Liver (tissue), 9 donors: ENCODE measurements around the gene ZDHHC6. TPM values are rescaled to one million over a fixed set of nuclear protein-coding genes. Genes with fewer than 3 reads are reported as not detected.

Experiments used
- DNase-seq: peaks from one replicate; pipeline ENCODE4 v3.0.0-alpha.2; 2017; ENCODE audit warnings: low spot score
- H3K27ac ChIP-seq, 2 donors: one replicate each; pipeline ENCODE4 v1.7.0; 2013; ENCODE audit warnings: inconsistent platforms in 2 of 2, low read length in 2 of 2, control low read depth in 1 of 2, low read depth in 1 of 2, mild to moderate bottlenecking in 1 of 2
- H3K27me3 ChIP-seq, 4 donors: one replicate each; pipeline versions ENCODE4 v1.6.1 to v1.7.0; 2013; ENCODE audit warnings: low read length in 3 of 4, inconsistent platforms in 1 of 4, mild to moderate bottlenecking in 1 of 4, moderate library complexity in 1 of 4; ENCODE audit not compliant: control insufficient read depth in 4 of 4, insufficient read depth in 4 of 4
- H3K36me3 ChIP-seq, 4 donors: one replicate each; pipeline versions ENCODE4 v1.6.1 to v1.7.0; 2013; ENCODE audit warnings: low read length in 3 of 4, mild to moderate bottlenecking in 3 of 4, low read depth in 1 of 4, moderate library complexity in 1 of 4; ENCODE audit not compliant: control insufficient read depth in 4 of 4, insufficient read depth in 3 of 4
- H3K4me1 ChIP-seq, 4 donors: one replicate each; pipeline versions ENCODE4 v1.6.1 to v1.7.0; 2013; ENCODE audit warnings: low read length in 3 of 4, mild to moderate bottlenecking in 3 of 4, moderate library complexity in 1 of 4; ENCODE audit not compliant: control insufficient read depth in 4 of 4, insufficient read depth in 4 of 4
- H3K4me3 ChIP-seq, 3 donors: one replicate each; pipeline versions ENCODE4 v1.6.1 to v1.7.0; 2013; ENCODE audit warnings: low read length in 3 of 3, control low read depth in 1 of 3, low read depth in 1 of 3, mild to moderate bottlenecking in 1 of 3
- H3K9ac ChIP-seq, 2 donors: one replicate each; pipeline ENCODE4 v1.7.0; 2013; ENCODE audit warnings: low read length in 2 of 2, mild to moderate bottlenecking in 2 of 2, moderate library complexity in 2 of 2, control low read depth in 1 of 2, low read depth in 1 of 2
- H3K9me3 ChIP-seq, 4 donors: one replicate each; pipeline versions ENCODE4 v1.6.1 to v1.7.0; 2013; ENCODE audit warnings: low read length in 3 of 4; ENCODE audit not compliant: control insufficient read depth in 4 of 4
- EGR1 ChIP-seq, 2 donors: IDR thresholded peaks; 2 replicates each; pipeline ENCODE4 v1.6.1; 2016 to 2018; ENCODE audit warnings: antibody characterized with exemption in 2 of 2, low read depth in 2 of 2
- FOXA1 ChIP-seq: IDR thresholded peaks from 2 replicates; pipeline ENCODE4 v1.6.1; 2016; ENCODE audit warnings: antibody characterized with exemption
- FOXA2 ChIP-seq: IDR thresholded peaks from 2 replicates; pipeline ENCODE4 v1.6.1; 2016; ENCODE audit warnings: antibody characterized with exemption
- GABPA ChIP-seq, 2 donors: IDR thresholded peaks in 1 of 2; conservative IDR thresholded peaks in 1 of 2; 2 replicates each; pipeline ENCODE4 v1.6.1; 2016; ENCODE audit warnings: antibody characterized with exemption in 2 of 2, mild to moderate bottlenecking in 1 of 2, moderate library complexity in 1 of 2
- HNF4A ChIP-seq, 2 donors: conservative IDR thresholded peaks; 2 replicates each; pipeline ENCODE4 v1.6.1; 2016; ENCODE audit warnings: antibody characterized with exemption in 2 of 2, mild to moderate bottlenecking in 2 of 2
- HNF4G ChIP-seq: IDR thresholded peaks from 2 replicates; pipeline ENCODE4 v1.6.1; 2016; ENCODE audit warnings: antibody characterized with exemption
- JUND ChIP-seq, 2 donors: IDR thresholded peaks; 2 replicates each; pipeline ENCODE4 v1.6.1; 2016; ENCODE audit warnings: antibody characterized with exemption in 2 of 2
- NR2F2 ChIP-seq: IDR thresholded peaks from 2 replicates; pipeline ENCODE4 v1.6.1; 2016; ENCODE audit warnings: antibody characterized with exemption
- RAD21 ChIP-seq, 2 donors: IDR thresholded peaks; 2 replicates each; pipeline ENCODE4 v1.6.1; 2016; ENCODE audit warnings: antibody characterized with exemption in 2 of 2, mild to moderate bottlenecking in 2 of 2
- RXRA ChIP-seq, 2 donors: IDR thresholded peaks; 2 replicates each; pipeline ENCODE4 v1.6.1; 2017 to 2018; ENCODE audit warnings: antibody characterized with exemption in 2 of 2, mild to moderate bottlenecking in 1 of 2
- SP1 ChIP-seq: IDR thresholded peaks from 2 replicates; pipeline ENCODE4 v1.6.1; 2018; ENCODE audit warnings: antibody characterized with exemption, mild to moderate bottlenecking
- TAF1 ChIP-seq: conservative IDR thresholded peaks from 2 replicates; pipeline ENCODE4 v1.6.1; 2016; ENCODE audit warnings: antibody characterized with exemption, mild to moderate bottlenecking
- YY1 ChIP-seq: IDR thresholded peaks from 2 replicates; pipeline ENCODE4 v1.6.1; 2016; ENCODE audit warnings: antibody characterized with exemption, mild to moderate bottlenecking
- WGBS: extraction: QIAGEN DNeasy Blood & Tissue Kit; methylation state at CpG from one replicate; pipeline ENCODE4 v1.1.7; 2013; 5-methylcytosine and 5-hydroxymethylcytosine counted together
- polyA plus RNA-seq, 2 donors: library from polyadenylated mRNA; stranded (reverse) in 1 of 2; unstranded in 1 of 2; fragments of 200-250 nt in 1 of 2; fragments of >200 nt in 1 of 2; fragmentation: Nextera tagmentation in 1 of 2; extraction: Ambion mirVana in 1 of 2; gene quantifications; one replicate each; pipeline versions ENCODE4 v1.2.1 to v1.2.3, GENCODE V29; 2013 to 2015
- total RNA-seq, 2 donors: library from RNA; depleted of rRNA; stranded (reverse); fragments of >200 nt; gene quantifications; one replicate each; pipeline ENCODE4 v1.2.3, GENCODE V29; 2014
- TF ChIP-seq, protein P1 (sequence below): fragments of 150-350 bp; IDR thresholded peaks from 2 replicates; pipeline ENCODE4 v1.5.1; 2017; ENCODE audit warnings: improper control_type of control experiment, low read depth, low read length; ENCODE audit not compliant: missing input control
- TF ChIP-seq, protein P2 (sequence below): IDR thresholded peaks from 2 replicates; pipeline ENCODE4 v1.6.1; 2016; ENCODE audit warnings: antibody characterized with exemption
- TF ChIP-seq, protein P3 (sequence below): IDR thresholded peaks from 2 replicates; pipeline ENCODE4 v1.6.1; 2016; ENCODE audit warnings: antibody characterized with exemption
- TF ChIP-seq, protein P4 (sequence below): IDR thresholded peaks from 2 replicates; pipeline ENCODE4 v1.6.1; 2016; ENCODE audit warnings: antibody characterized with exemption
- TF ChIP-seq, protein P5 (sequence below): IDR thresholded peaks from 2 replicates; pipeline ENCODE4 v1.6.1; 2016; ENCODE audit warnings: antibody characterized with exemption, mild to moderate bottlenecking
- donor health status: healthy.
- donor health status: healthy.
- donor health status: healthy.
- donor health status: healthy.
- donor health status: healthy.

Gene ZDHHC6
- total and polyA plus RNA-seq, 4 donors: 13.2 to 19.4 (median 16.2) TPM

DNA sequence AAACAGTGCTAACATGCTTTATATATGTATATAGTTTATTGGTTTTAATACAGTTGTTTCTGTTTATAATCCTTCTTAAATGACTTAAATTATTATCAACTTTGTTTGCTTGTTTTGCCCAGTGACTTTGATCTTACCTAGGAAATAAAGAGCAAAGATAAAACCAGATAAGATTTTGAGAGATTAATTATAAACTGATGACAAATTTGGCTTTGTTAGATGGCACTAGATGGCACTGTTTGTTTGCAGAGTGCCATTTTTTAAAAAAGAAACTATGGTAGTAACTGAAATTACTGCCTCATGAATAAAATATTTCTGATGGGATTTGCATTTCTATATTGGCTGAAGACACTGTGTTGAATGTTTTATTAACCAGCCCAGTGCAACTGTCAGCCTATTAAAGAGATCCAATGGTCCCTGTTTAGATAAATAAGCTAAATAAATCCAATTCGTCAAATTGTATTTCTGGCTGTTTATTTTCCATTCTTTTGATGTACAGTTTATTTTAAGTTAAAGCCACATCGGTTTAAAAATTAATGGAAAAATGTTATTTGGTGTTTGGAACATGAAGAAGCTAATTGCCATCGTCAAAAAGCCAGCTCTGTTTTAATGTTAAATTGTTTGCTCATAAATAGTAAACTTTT, 29.0 kb upstream of the ZDHHC6 start:
- no peaks in the 10 kb centered on the region for H3K9me3 ChIP-seq
- DNase-seq: no peak

DNA sequence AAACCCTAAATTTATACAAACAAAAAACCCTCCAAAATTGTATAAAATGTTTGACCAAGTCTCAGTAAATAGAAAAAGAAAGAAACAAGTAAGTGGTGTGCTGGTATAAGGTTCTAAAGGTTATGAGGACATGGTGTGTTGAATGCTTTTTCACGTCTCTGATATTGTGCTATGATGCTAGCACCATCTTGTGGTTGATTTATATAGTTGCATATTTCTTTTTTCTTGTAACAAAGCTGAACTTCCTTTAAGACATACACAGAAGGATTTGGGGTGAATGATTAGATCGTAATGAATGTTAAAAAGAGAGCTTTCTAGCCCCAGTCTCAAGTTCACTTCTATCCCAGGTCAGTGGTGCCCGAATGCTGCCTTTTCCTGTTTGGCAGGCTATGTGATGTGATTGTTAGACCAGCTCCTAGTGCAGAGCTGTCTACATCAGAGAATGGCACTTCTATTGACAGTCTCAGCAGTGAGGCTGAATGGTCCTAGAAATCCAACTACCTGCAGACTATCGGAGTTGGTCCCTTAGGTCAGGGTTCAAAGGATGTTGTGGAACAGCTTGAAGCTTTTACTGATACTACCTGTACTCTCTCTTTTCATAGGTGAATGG, 25.3 kb upstream of the ZDHHC6 start:
- Histone ChIP-seq H3K27me3 (no peaks in the 10 kb centered on the region), H3K9me3 (no peaks in the 10 kb centered on the region), H3K9ac (peak overlapping the region in 1 of 2 donors; percentile 34), H3K4me1 (peaks cover 0 to 18% (median 11%) of the 10 kb centered on the region in 4 donors), H3K27ac (no peak overlapping the region), H3K4me3 (no peak overlapping the region), H3K36me3 (peaks cover 0 to 7% (median 1%) of the 10 kb centered on the region in 4 donors)
- TF ChIP-seq TAF1 (no peak), YY1 (no peak), HNF4G (no peak), RAD21 (IDR thresholded peaks at IDR 0.05) (peak; percentile 93 to 94), EGR1 (IDR thresholded peaks at IDR 0.05; ENCODE audit: low read depth in 2 of 2) (no peak), JUND (IDR thresholded peaks at IDR 0.05) (no peak), RXRA (IDR thresholded peaks at IDR 0.05) (peak in 1 of 2 donors; percentile 26), FOXA1 (no peak), FOXA2 (no peak), NR2F2 (peak; percentile 27), GABPA (IDR thresholded peaks at IDR 0.05 in 1 of 2, conservative IDR thresholded peaks at IDR 0.05 in 1 of 2) (no peak), HNF4A (conservative IDR thresholded peaks at IDR 0.05) (peak; percentile 36 to 39), SP1 (no peak)
- TF ChIP-seq, protein P1, sequence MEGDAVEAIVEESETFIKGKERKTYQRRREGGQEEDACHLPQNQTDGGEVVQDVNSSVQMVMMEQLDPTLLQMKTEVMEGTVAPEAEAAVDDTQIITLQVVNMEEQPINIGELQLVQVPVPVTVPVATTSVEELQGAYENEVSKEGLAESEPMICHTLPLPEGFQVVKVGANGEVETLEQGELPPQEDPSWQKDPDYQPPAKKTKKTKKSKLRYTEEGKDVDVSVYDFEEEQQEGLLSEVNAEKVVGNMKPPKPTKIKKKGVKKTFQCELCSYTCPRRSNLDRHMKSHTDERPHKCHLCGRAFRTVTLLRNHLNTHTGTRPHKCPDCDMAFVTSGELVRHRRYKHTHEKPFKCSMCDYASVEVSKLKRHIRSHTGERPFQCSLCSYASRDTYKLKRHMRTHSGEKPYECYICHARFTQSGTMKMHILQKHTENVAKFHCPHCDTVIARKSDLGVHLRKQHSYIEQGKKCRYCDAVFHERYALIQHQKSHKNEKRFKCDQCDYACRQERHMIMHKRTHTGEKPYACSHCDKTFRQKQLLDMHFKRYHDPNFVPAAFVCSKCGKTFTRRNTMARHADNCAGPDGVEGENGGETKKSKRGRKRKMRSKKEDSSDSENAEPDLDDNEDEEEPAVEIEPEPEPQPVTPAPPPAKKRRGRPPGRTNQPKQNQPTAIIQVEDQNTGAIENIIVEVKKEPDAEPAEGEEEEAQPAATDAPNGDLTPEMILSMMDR: peak; percentile 60
- TF ChIP-seq, protein P2, sequence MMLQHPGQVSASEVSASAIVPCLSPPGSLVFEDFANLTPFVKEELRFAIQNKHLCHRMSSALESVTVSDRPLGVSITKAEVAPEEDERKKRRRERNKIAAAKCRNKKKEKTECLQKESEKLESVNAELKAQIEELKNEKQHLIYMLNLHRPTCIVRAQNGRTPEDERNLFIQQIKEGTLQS: no peak
- TF ChIP-seq, protein P3, sequence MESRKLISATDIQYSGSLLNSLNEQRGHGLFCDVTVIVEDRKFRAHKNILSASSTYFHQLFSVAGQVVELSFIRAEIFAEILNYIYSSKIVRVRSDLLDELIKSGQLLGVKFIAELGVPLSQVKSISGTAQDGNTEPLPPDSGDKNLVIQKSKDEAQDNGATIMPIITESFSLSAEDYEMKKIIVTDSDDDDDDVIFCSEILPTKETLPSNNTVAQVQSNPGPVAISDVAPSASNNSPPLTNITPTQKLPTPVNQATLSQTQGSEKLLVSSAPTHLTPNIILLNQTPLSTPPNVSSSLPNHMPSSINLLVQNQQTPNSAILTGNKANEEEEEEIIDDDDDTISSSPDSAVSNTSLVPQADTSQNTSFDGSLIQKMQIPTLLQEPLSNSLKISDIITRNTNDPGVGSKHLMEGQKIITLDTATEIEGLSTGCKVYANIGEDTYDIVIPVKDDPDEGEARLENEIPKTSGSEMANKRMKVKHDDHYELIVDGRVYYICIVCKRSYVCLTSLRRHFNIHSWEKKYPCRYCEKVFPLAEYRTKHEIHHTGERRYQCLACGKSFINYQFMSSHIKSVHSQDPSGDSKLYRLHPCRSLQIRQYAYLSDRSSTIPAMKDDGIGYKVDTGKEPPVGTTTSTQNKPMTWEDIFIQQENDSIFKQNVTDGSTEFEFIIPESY: no peak
- TF ChIP-seq, protein P4, sequence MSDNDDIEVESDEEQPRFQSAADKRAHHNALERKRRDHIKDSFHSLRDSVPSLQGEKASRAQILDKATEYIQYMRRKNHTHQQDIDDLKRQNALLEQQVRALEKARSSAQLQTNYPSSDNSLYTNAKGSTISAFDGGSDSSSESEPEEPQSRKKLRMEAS: no peak
- TF ChIP-seq, protein P5, sequence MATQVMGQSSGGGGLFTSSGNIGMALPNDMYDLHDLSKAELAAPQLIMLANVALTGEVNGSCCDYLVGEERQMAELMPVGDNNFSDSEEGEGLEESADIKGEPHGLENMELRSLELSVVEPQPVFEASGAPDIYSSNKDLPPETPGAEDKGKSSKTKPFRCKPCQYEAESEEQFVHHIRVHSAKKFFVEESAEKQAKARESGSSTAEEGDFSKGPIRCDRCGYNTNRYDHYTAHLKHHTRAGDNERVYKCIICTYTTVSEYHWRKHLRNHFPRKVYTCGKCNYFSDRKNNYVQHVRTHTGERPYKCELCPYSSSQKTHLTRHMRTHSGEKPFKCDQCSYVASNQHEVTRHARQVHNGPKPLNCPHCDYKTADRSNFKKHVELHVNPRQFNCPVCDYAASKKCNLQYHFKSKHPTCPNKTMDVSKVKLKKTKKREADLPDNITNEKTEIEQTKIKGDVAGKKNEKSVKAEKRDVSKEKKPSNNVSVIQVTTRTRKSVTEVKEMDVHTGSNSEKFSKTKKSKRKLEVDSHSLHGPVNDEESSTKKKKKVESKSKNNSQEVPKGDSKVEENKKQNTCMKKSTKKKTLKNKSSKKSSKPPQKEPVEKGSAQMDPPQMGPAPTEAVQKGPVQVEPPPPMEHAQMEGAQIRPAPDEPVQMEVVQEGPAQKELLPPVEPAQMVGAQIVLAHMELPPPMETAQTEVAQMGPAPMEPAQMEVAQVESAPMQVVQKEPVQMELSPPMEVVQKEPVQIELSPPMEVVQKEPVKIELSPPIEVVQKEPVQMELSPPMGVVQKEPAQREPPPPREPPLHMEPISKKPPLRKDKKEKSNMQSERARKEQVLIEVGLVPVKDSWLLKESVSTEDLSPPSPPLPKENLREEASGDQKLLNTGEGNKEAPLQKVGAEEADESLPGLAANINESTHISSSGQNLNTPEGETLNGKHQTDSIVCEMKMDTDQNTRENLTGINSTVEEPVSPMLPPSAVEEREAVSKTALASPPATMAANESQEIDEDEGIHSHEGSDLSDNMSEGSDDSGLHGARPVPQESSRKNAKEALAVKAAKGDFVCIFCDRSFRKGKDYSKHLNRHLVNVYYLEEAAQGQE: no peak
- 7% methylated on average over 4 of the region's 4 CpGs for WGBS
- DNase-seq: no peak

More for the DNA sequence above, 29.0 kb upstream of the ZDHHC6 start:
- Histone ChIP-seq H3K27ac (no peak overlapping the region), H3K4me3 (no peak overlapping the region), H3K36me3 (no peaks in the 10 kb centered on the region), H3K9ac (peak overlapping the region in 1 of 2 donors; percentile 3), H3K27me3 (no peaks in the 10 kb centered on the region), H3K4me1 (peaks cover 0 to 18% (median 11%) of the 10 kb centered on the region in 4 donors)
- no peak for TF ChIP-seq GABPA (IDR thresholded peaks at IDR 0.05 in 1 of 2, conservative IDR thresholded peaks at IDR 0.05 in 1 of 2)
- peak; percentile 77 to 79 for TF ChIP-seq RAD21 (IDR thresholded peaks at IDR 0.05)
- TF ChIP-seq, protein P1: peak; percentile 43
- 50% methylated on average over 3 of the region's 3 CpGs for whole genome bisulfite sequencing
